ENCODE results near the gene RAB20. TPM values are rescaled to one million over a fixed set of nuclear protein-coding genes. Genes with fewer than 3 reads are reported as not detected.
A peak's percentile ranks its signal among the peaks of the same experiment; 100 is the strongest.
"Not testable (repeated sequence)": the region's sequence is repeated elsewhere in the genome, so short reads cannot be mapped to it uniquely, and the experiment has no call there.

RAB20 gene
- polyA plus RNA-seq (ENCODE audit: insufficient read depth in 1 of 5, insufficient read length in 5 of 5, low replicate concordance in 1 of 5), result 10 to 100 TPM; 16.0 to 23.2 (median 20.7) TPM
- long read RNA-seq, donor 1, transcript RAB20-201 (2 exons, 1,518 nt), result major isoform, 23 of 29 reads
- long read RNA-seq, donor 1, partial matches to known transcripts, result 6 of 29 reads
- long read RNA-seq, donor 1, other reads (novel, unspliced or antisense), result 0 of 29 reads
- long read RNA-seq, donor 2, transcript RAB20-201 (2 exons, 1,518 nt), result major isoform, 10 of 10 reads
- long read RNA-seq, donor 2, partial matches to known transcripts, result 0 of 10 reads
- long read RNA-seq, donor 2, other reads (novel, unspliced or antisense), result 0 of 10 reads
- long read RNA-seq, donor 3, transcript RAB20-201 (2 exons, 1,518 nt), result major isoform, 12 of 20 reads
- long read RNA-seq, donor 3, partial matches to known transcripts, result 8 of 20 reads
- long read RNA-seq, donor 3, other reads (novel, unspliced or antisense), result 0 of 20 reads
- long read RNA-seq, donor 4, transcript RAB20-201 (2 exons, 1,518 nt), result major isoform, 16 of 16 reads
- long read RNA-seq, donor 4, partial matches to known transcripts, result 0 of 16 reads
- long read RNA-seq, donor 4, other reads (novel, unspliced or antisense), result 0 of 16 reads
- long read RNA-seq, donor 5, transcript RAB20-201 (2 exons, 1,518 nt), result major isoform, 12 of 19 reads
- long read RNA-seq, donor 5, partial matches to known transcripts, result 7 of 19 reads
- long read RNA-seq, donor 5, other reads (novel, unspliced or antisense), result 0 of 19 reads
- long read RNA-seq, donor 6, transcript RAB20-201 (2 exons, 1,518 nt), result major isoform, 29 of 29 reads
- long read RNA-seq, donor 6, partial matches to known transcripts, result 0 of 29 reads
- long read RNA-seq, donor 6, other reads (novel, unspliced or antisense), result 0 of 29 reads
- long read RNA-seq, donor 7, transcript RAB20-201 (2 exons, 1,518 nt), result major isoform, 11 of 11 reads
- long read RNA-seq, donor 7, partial matches to known transcripts, result 0 of 11 reads
- long read RNA-seq, donor 7, other reads (novel, unspliced or antisense), result 0 of 11 reads
- long read RNA-seq, donor 8, transcript RAB20-201 (2 exons, 1,518 nt), result major isoform, 9 of 9 reads
- long read RNA-seq, donor 8, partial matches to known transcripts, result 0 of 9 reads
- long read RNA-seq, donor 8, other reads (novel, unspliced or antisense), result 0 of 9 reads

DNA sequence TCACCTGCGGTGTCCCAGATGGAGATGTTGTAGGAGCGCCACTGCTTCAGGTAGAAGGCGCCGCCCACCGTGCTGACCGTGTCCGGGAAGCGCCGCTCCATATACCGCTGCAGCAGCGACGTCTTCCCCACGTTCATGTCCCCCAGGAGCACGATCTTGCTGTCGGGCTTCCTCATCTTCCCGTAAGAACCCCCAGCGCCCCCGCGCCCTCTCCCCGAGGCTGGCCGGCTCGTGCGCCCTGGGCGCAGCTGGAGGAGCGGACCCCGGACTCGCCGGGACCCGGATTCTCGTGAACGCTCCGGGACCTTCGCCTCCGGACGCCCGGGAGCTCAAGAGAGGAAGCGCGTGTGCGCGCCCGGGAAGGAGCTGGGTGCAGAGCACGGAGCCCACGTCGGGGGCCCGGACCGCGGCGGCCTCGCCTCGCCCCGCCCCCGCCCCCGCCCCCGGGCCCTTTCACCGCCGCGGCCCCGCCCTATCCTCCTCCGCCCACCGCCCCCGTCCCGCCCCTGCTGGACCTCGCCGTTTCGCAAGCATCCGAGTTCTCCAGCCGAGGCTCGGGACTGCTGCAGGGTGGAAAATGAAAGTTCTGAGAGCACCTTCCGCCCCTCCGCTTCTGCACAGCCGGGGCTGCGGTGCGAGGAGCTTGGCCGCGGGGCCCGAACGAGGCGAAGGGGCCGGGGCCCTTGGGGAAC is at the start of gene RAB20:
Gene RAB20 (minus strand): TSS at position 379 of the 692 bp plus-strand sequence. CDS start 203 bp downstream, at position 176.
- peak; percentile 85 to 86 for DNase-seq

DNA sequence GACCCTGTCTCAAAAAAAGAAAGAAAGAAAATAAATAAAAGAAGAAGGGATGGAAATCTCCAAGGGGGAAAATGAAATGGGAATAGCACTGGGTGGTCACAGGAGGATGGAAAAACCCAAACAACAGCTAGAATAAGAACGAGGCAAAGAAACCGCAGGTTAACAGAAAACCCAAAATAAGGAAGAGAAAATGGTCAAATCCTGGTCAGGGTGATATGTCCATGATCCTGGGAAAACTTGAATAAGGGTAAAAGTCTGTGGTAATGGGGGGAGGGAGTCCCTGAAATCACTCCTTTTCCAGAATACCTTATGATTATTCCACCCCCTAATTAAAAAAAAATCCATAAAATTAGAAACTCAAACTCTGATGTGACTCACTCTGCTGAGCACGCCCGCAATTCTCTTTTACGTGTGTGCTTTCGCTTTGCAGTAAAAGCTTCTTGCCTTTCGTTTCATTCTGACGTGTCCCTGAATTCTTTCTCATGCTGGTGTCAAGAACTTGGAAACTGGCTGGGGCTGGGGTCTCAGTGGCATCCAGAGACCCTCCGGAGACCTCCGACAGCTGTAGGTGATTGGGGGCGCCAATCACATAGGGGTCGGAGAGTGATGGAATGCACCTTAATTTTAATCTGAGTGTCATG is 49.6 kb upstream of the RAB20 start:
- no peak for DNase-seq

DNA sequence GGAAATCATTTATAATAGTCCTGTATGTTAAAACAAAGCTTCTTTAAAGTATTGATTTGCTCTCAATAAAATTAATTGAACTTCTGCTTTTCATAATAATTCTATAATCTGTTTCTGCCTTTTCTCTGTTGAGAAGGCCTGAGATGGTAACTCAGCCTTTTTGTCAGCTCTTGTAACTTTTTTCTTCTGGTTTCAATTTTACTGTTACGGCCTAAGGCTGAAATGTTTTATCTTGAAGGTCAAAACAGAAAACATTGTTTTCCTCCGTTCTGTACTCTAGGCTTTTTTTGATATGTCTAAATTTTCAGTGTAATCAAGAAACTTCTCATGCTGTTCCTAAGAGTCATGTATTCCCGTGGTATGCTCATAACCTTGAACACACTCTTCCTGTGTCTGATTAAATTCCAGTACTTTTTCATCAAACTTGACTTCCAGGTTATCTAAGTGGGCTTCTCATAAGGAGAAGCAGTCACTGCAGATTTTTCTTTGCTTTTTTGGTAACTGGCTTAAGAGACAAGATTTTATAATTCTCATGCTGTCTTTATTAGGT is 46.2 kb upstream of the RAB20 start:
- no peak for DNase-seq

- DNase-seq, result not testable (repeated sequence)
Observed at GRCh38 chr13:110606281-110606680, 44.8 kb upstream of the RAB20 start.

DNA sequence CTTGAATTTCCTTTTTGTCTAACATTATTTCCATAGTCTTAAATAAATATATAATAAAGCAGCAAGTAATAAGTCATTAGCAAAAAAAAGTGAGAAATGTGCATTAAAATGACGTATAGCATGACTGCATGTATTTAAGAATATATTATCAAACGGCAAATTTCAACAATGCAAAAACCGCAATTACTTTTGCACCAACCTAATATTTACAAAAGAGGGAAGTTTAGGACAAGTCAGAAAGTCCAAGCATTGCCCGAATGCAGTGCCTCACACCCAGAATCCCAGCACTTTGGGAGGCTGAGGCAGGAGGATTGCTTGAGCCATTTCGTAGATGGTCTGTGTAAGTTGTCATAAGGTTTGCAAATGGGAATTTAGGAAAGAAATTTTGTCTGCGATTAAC is 43.6 kb upstream of the RAB20 start:
- no peak for DNase-seq

DNA sequence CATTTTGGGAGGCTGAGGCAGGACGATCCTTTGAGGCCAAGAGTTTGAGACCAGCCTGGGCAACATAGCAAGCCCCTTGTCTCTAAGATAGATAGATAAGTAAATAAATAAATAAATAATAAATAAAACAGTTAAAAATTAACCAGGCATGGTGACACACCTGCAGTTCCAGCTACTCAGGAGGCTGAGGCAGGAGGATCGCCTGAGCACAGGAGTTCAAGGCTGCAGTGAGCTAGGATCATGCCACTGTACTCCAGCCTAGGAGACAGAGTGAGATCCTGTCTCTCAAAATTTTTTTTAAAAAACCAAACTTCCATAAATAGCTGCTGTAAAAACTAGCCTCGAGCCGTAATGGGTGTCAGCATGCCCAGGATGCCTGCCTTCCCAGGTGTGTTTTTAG is 39.5 kb upstream of the RAB20 start:
- DNase-seq, result no peak

DNA sequence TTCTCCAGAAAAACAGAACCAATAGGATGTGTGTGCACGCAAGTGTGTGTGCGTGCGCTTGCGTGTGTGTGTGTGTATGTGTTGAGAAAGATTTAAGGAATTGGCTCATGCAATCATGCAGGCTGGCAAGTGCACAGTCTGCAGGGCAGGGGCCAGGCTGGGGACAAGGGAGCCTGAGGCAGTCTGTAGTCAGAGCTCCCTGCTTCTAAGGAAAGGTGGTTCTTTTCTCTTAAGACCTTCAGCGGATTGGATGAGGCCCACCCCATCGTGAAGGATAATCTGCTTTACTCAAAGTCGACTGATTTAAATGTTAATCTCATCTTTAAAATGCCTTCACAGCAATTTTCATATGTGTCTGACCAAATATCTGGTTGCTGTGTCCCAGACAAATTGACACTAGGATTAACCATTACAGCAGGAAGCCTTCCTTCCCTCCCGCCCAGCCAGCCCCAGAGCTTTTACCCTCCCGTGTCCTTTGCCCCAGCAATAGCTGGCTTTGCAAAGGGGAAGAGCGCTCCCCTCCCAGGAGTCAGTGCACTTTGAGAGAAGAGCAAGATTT is 38.8 kb upstream of the RAB20 start:
- no peak for DNase-seq

GRCh38 chr13:110597041-110597689 is 35.6 kb upstream of the RAB20 start:
- no peak for DNase-seq

- DNase-seq, result peak in 1 of 2 donors; percentile 56
Observed at GRCh38 chr13:110593430-110594130, 32.1 kb upstream of the RAB20 start.

- DNase-seq, result no peak
Observed at GRCh38 chr13:110592665-110593064, 31.1 kb upstream of the RAB20 start.

DNA sequence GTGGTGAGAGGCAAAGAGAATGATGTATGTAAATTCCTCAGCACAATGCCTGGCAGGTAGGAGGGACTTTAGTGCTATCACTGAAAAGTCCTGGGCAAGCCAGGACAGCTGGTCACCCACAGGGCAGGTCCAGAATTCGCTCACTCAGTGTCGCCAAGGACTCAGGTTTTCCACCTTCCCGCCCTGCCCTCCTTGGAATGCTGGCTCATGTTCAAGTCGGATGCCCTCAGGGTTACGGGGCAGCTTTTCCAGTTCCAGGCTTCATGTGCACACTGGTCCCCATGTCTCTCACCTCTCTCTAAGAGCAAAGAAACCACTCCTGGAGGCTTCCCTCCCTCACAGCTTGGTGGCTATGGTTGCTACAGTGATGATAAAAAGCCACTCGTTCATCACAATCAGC is 29.1 kb upstream of the RAB20 start:
- no peak for DNase-seq

- no peak for DNase-seq
Observed at GRCh38 chr13:110589793-110590390, 28.4 kb upstream of the RAB20 start.

DNA sequence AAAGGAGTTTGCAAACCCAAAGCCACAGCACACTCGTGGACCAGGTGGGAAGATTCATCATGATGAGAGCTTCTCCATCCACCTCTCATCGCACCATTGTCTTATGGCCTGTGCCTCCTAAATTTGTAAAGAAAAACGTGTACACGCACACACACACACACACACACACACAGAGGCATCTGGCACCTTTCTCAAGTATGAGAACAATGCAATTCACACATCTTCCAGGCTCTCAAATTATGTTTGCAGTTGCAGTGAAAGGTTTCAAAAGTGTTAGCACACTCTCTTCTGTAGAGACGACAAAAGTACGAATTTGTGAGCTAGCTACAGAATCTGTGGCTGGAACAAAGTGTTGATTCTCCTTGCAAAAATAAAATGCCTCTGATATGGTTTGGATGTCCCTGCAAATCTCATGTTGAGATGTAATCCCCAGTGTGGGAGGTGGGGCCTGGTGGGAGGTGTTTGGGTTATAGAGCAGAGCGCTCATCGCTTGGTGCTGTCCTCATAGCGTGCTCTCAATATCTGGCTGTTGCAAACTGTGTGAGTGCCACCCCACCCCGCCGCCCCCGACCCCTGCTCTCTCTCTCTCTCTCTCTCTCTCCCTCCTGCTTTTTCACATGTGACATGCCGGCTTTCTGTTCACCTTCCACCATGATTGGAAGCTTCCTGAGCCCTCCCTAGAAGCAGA is 21.8 kb upstream of the RAB20 start:
- no peak for DNase-seq

DNA sequence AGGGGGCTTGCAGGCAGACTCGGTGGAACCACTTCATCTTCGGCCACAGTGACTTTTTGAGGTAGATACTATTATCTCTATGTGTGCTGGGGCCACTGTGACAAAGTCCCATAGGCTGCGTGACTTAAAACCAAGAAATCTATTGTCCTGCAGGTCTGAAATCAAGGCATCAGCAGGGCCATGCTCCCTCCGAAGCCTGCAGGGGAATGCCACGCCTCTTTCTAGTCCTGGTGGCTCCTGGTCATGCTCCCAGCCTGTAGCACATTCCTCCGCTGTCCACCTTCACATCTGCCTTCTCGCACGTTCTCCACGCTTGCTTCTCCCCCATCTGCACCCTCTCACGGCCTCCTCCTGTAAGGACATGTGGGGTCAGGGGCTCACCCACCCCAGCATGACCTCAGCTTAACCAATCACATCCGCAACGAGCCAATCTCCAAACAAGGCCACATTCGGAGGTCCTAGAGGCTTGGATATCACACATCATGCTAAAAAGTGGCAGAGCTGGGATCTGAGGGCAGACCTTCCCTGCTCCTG is 21.0 kb upstream of the RAB20 start:
- no peak for DNase-seq

GRCh38 chr13:110581506-110582185 is 20.1 kb upstream of the RAB20 start:
- no peak for DNase-seq

DNA sequence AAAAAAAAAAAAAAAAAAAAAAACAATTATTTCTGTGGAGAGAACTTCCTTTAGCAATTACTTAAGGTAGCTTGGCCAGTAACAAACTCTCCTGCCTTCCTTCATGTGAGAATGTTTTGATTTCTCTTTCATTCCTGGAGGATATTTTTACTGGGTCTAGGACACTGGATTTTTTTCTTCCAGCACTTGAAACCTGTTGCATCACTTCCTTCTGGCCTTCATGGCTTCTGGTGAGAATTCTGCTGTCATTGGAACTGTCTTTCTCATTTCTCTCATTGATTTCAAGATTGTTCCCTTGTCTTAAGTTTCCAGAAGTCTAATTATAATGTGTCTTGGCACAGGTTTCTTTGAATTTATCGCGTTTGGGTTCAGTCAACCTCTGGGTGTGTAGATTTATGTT is 19.3 kb upstream of the RAB20 start:
- no peak for DNase-seq

- DNase-seq, result no peak
Observed at GRCh38 chr13:110578363-110578762, 16.8 kb upstream of the RAB20 start.
